ENCODE measurements around the gene ZNF552.
A peak's percentile ranks its signal among the peaks of the same experiment; 100 is the strongest.
"Not testable (repeated sequence)": the region's sequence is repeated elsewhere in the genome, so short reads cannot be mapped to it uniquely, and the experiment has no call there.

ZNF552 gene

GRCh38 chr19:57814505-57815246 lies at the start of gene ZNF552:
ZNF552 (minus strand) TSS chr19:57814913; CDS start chr19:57814743, 170 bp downstream.
- DNase-seq (ENCODE audit: low read depth in 2 of 2), result peak; percentile 23 to 42

- not testable (repeated sequence) for DNase-seq (ENCODE audit: low read depth in 2 of 2)
Observed at GRCh38 chr19:57862351-57862750, 47.6 kb upstream of the ZNF552 start.

DNA sequence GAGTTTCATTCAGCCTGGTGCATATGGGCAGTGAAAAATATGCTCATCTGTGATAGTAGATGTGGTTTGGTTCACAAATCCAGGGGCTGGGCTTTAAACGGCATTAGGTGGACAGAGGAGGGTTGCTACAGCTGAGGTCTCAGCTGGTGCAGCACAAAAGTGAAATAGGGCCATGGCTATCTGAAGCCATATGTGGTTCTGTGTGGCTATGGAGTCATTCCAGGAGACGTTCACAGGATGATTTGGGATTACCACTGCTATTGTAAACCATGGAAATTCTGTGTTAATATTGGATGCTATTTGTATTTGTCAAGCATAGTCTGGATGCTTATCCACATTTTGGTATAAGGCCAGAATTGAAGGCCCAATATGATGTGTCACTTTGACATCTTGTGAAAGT lies 39.4 kb upstream of the ZNF552 start:
- not testable (repeated sequence) for DNase-seq (ENCODE audit: low read depth in 2 of 2)

DNA sequence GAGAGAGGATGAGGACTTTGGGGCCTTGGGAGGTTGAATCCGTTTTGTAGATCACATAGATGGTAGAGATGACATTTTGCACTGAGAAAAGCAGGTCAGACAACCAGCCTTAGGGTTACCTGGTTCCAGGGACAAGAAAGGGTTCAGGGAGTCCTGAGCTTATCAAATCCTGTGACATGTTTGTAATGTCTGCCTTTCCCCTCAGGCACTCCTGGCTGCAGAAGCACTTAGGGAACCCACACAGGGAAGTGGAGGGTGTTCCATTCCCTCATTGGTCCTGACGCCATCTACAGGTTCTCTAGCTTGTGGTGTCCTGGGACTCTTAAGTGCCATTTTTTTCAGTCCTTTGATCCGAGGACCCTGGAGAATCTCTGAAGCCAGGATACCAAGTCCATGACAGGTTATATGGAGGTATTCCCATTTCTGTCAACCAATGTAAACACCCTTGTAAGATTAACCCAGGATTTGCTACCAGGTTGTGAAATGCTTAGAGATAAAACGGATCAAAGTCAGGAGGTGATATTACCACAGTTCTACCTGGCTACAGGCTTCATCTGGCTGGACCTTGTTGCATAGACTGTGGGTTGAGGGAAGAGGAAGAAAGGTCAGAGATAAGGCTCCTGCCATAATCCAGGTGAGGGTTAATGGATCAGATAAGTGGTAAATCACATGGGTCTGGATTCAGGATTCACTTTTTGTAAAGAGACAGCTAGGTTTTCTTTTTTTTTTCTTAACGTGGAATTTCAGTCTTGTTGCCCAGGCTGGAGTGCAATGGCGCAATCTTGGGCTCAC lies 37.3 kb upstream of the ZNF552 start:
- not testable (repeated sequence) for DNase-seq (ENCODE audit: low read depth in 2 of 2)

DNA sequence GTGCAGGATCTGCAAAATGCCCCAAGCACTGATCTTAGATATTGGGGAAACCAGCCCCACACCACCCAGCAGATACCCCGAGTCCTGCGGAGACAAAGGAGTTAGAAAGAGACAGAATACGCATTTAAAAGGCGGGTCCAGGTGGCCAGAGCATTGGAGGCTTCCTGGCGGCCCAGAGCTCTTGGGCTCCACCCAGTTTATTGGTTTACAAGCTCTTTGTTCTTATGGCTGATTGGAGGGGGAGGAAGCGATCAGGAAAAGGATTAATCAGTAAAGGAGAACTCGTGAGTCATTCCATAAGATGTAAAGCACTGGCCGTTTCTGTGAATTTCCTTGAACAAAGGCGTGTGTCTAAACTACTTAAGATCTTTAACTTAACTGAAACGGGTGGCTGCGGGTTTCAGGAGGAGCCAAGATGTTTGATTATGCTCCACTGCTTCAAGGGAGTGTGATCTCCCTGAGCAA lies 35.9 kb upstream of the ZNF552 start:
- DNase-seq (ENCODE audit: low read depth in 2 of 2), result no peak

DNA sequence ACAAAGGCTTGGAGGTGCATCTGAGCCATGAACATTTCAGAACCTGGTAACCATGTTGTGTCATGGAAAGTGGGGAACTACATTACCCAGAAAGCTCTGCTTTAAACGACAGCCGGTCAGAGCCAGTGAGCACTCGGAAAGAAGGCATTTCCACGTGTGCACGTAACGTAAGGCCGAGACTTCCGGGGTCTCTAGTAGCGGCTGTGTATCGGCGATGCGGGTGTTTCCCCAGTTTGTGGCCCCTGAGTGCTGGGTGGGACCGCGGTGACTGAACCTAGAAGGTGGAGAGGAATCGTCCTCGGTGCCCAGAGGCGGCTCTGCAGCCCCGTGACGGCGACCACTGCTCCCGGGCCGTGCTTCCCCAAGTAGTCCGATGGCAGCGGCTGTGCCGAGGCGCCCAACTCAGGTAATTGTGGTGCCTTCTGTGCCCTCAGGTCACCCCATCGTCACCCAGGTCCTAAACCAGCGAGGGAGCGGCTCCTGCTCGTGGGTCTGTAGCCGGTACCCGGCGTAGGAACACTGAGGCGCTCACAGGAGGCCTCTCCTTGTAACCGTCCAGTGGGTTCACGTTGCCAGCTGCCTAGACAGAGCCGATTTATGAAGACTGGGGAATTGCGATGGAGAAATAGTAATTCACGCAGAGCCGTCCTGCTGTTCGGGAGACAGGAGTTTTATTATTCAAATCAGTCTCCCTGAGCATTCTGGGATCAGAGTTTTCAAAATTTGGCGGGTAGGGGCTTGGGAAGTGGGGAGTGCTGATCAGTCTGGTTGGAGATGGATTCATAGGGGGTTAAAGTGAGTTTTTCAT lies 35.2 kb upstream of the ZNF552 start, which contains the start of gene ZNF587:
TSS of gene ZNF587 (plus strand) at position 194 of the 808 bp plus-strand sequence. CDS start at position 374, 180 bp downstream.
- peak; percentile 47 for DNase-seq (ENCODE audit: low read depth in 2 of 2)

GRCh38 chr19:57849162-57849665 lies 34.5 kb upstream of the ZNF552 start:
- DNase-seq (ENCODE audit: low read depth in 2 of 2), result not testable (repeated sequence)

DNA sequence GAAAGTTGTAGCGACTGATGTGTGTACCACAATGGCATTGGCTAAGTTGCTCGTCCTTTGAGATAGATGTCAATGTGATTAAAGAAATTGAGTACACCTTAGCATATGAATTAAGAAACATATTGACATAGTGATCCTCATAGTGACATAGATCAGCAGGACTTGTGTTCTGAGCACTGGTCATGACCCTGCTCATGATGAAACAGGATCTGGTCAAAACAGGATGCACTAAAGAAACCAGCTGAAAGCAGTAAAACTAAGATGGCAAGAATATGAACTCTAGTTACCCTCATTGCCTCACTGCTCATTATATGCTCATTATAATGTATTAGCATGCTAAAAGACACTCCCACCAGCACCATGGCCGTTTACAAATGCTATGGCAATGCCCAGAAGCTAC lies 32.5 kb upstream of the ZNF552 start:
- DNase-seq (ENCODE audit: low read depth in 2 of 2), result not testable (repeated sequence)

- DNase-seq (ENCODE audit: low read depth in 2 of 2), result no peak
Observed at GRCh38 chr19:57841122-57841763, 26.5 kb upstream of the ZNF552 start.

DNA sequence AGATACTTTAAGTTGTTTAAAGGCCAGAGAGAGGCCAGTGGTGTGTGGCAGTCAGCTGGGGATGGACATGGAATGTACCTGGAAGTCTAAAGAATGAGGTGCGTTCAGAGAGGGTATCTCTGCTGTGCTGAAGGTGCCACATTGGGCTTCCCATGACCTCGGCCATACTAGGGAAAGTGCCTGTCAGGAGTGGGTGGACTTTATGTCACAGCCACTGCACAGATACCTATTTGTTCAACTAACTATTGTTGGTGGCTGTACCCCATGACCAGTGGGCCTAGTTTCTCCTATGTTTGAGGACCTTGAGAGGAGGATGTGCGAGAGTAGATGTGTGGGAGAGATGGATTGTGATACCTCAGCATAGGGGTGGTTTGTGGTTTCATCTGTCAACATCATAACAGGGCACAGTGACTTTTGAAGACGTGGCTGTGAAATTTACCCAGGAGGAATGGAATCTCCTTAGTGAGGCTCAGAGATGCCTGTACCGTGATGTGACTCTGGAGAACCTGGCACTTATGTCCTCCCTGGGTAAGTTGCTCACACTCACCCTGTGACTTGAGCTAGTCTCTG lies 24.0 kb upstream of the ZNF552 start:
- DNase-seq (ENCODE audit: low read depth in 2 of 2), result not testable (repeated sequence)

- DNase-seq (ENCODE audit: low read depth in 2 of 2), result not testable (repeated sequence)
Observed at GRCh38 chr19:57836991-57837390, 22.3 kb upstream of the ZNF552 start.

DNA sequence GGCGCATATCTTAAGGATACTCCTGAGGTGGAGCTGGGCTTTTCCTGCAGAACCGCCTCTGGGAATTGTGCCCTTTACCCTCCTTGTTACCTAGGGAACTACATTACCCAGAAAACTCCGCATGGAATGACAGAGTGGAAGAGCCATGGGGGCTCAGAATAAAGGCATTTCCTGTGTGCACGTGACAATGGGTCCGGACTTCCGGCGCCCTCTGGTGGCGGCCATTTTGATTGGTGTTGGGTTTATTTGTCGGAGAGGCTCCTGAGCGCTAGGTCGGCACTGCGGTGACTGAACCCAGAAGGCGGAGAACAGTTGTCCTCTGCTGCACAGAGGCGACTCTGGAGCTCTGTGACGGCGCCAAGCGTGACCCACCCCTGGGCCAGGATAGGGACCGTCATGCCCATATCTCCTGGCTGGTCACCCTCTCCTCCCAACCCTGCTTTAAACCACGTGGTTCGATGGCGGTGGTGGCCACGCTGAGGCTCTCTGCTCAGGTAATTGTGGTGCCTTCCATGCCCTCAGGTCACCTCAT lies 15.4 kb upstream of the ZNF552 start, which contains the start of gene ZNF587B:
TSS of gene ZNF587B (plus strand) at position 229 of the 532 bp plus-strand sequence. CDS start at position 459, 230 bp downstream.
- DNase-seq (ENCODE audit: low read depth in 2 of 2), result peak in 1 of 2 donors; percentile 14

- DNase-seq (ENCODE audit: low read depth in 2 of 2), result no peak
Observed at GRCh38 chr19:57829316-57829715, 14.6 kb upstream of the ZNF552 start.

DNA sequence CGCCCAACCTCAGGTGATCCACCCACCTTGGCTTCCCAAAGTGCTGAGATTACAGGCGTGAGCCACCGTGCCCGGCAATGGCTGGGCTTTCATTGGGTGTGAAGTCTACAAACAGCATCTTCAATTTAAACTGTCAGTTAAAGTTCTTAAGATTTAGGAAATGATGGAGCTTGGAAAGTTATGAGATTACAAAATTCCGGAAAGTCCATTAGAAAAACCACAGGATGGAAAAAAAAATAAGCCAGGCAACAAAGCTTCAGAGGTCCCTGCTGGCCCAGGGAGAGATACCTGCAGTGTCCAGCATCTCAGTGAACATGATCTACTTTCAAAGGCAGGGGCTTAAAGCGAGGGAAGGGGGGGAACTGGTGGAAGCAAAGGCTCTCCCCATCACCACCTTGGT lies 10.8 kb upstream of the ZNF552 start:
- no peak for DNase-seq (ENCODE audit: low read depth in 2 of 2)

DNA sequence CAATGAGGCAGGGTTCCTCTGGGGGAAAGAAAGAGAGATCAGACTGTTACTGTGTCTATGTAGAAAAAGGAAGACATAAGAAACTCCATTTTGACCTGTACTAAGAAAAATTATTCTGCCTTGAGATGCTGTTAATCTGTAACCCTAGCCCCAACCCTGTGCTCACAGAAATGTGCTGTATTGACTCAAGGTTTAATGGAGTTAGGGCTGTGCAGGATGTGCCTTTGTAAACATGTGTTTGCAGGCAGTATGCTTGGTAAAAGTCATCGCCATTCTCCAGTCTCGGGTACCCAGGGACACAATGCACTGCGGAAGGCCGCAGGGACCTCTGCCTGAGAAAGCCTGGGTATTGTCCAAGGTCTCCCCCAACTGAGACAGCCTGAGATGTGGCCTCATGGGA lies 8.9 kb upstream of the ZNF552 start:
- DNase-seq (ENCODE audit: low read depth in 2 of 2), result not testable (repeated sequence)

DNA sequence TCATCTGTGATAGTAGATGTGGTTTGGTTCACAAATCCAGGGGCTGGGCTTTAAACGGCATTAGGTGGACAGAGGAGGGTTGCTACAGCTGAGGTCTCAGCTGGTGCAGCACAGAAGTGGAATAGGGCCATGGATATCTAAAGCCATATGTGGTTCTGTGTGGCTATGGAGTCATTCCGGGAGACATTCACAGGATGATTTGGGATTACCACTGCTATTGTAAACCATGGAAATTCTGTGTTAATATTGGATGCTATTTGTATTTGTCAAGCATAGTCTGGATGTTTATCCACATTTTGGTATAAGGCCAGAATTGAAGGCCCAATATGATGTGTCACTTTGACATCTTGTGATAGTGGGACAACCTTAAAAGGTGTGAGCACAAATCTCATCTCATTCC lies 8.4 kb upstream of the ZNF552 start:
- DNase-seq (ENCODE audit: low read depth in 2 of 2), result not testable (repeated sequence)

DNA sequence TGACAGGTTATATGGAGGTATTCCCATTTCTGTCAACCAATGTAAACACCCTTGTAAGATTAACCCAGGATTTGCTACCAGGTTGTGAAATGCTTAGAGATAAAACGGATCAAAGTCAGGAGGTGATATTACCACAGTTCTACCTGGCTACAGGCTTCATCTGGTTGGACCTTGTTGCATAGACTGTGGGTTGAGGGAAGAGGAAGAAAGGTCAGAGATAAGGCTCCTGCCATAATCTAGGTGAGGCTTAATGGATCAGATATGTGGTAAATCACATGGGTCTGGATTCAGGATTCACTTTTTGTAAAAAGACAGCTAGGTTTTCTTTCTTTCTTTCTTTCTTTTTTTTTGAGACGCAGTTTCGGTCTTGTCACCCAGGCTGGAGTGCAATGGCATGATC lies 6.8 kb upstream of the ZNF552 start:
- DNase-seq (ENCODE audit: low read depth in 2 of 2), result not testable (repeated sequence)

GRCh38 chr19:57821095-57821494 lies 6.4 kb upstream of the ZNF552 start:
- not testable (repeated sequence) for DNase-seq (ENCODE audit: low read depth in 2 of 2)

DNA sequence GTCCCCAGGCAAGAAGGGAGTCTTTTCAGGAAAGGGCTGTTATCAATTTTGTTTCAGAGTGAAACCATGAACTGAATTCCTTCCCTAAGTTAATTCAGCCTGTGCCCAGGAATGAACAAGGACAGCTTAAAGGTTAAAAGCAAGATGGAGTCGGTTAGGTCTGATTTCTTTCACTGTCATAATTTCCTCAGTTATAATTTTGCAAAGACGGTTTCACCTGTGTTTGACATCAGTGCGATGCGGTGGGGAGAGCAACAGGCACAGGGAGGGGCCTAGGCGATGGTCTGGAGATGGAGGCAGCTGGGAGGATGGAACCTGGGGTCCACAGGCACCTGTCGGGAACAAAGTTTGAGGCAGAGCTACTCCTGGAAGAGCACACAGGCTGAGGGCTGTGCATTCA lies 5.9 kb upstream of the ZNF552 start:
- no peak for DNase-seq (ENCODE audit: low read depth in 2 of 2)

- peak; percentile 41 to 49 for DNase-seq (ENCODE audit: low read depth in 2 of 2)
Observed at GRCh38 chr19:57819475-57820148, 4.9 kb upstream of the ZNF552 start.
